SK-N-SH treated with all-trans-retinoic acid at 6 μM for 48 hours (cell line): ENCODE results near the gene LCAT.
"Not testable (repeated sequence)": the region's sequence is repeated elsewhere in the genome, so short reads cannot be mapped to it uniquely, and the experiment has no call there.

Experiments
- ATAC-seq: fragments of 200-7000 bp; cut with Tn5 transposase; 3 replicates; pipeline ENCODE4 v1.9.1; 2020; ENCODE audit warnings: mild to moderate bottlenecking, moderate library complexity
- BACH2 ChIP-seq: fragments of 250-450 bp; sonication (Bioruptor Pico); IDR thresholded peaks from 2 replicates; pipeline ENCODE4 v1.9.0; 2021; ENCODE audit warnings: mild to moderate bottlenecking, borderline replicate concordance
- CSDC2 ChIP-seq: fragments of 250-450 bp; sonication (Bioruptor Pico); IDR thresholded peaks from 2 replicates; pipeline ENCODE4 v1.5.0; 2020; ENCODE audit warnings: mild to moderate bottlenecking, moderate library complexity
- ESRRG ChIP-seq: fragments of 250-450 bp; sonication (Bioruptor Pico); IDR thresholded peaks from 2 replicates; pipeline ENCODE4 v1.6.1; 2021; ENCODE audit warnings: mild to moderate bottlenecking
- GLIS3 ChIP-seq: fragments of 250-450 bp; sonication (Bioruptor Pico); IDR thresholded peaks from 2 replicates; pipeline ENCODE4 v1.5.0; 2020; ENCODE audit warnings: mild to moderate bottlenecking, moderate library complexity
- ISL1 ChIP-seq: fragments of 250-450 bp; sonication (Bioruptor Pico); IDR thresholded peaks from 2 replicates; pipeline ENCODE4 v2.1.2; 2022; ENCODE audit warnings: mild to moderate bottlenecking, moderate library complexity
- OSR1 ChIP-seq: fragments of 250-450 bp; sonication (Bioruptor Pico); IDR thresholded peaks from 2 replicates; pipeline ENCODE4 v1.8.0; 2022; ENCODE audit warnings: moderate library complexity, mild to moderate bottlenecking, inconsistent platforms
- PPARA ChIP-seq: fragments of 250-450 bp; sonication (Bioruptor Pico); IDR thresholded peaks from 2 replicates; pipeline ENCODE4 v1.5.0; 2020; ENCODE audit warnings: mild to moderate bottlenecking, borderline replicate concordance
- RARB ChIP-seq: fragments of 250-450 bp; sonication (Bioruptor Pico); IDR thresholded peaks from 2 replicates; pipeline ENCODE4 v1.8.0; 2021; ENCODE audit warnings: mild to moderate bottlenecking, moderate library complexity
- TCF4 ChIP-seq: fragments of 250-450 bp; sonication (Bioruptor Pico); IDR thresholded peaks from 2 replicates; pipeline ENCODE4 v1.8.0; 2021; ENCODE audit warnings: mild to moderate bottlenecking, moderate library complexity, borderline replicate concordance
- TOX ChIP-seq: fragments of 250-450 bp; sonication (Bioruptor Pico); IDR thresholded peaks from 2 replicates; pipeline ENCODE4 v1.8.0; 2021; ENCODE audit warnings: mild to moderate bottlenecking, moderate library complexity, borderline replicate concordance
- ZC3H10 ChIP-seq: fragments of 250-450 bp; sonication (Bioruptor Pico); IDR thresholded peaks from 2 replicates; pipeline ENCODE4 v1.5.1; 2021; ENCODE audit warnings: mild to moderate bottlenecking, moderate library complexity
- ZFP3 ChIP-seq: fragments of 250-450 bp; sonication (Bioruptor Pico); IDR thresholded peaks from 2 replicates; pipeline ENCODE4 v1.5.0; 2020; ENCODE audit warnings: mild to moderate bottlenecking, moderate library complexity
- ZFP30 ChIP-seq: fragments of 450-650 bp; formaldehyde crosslinking; IDR thresholded peaks from 2 replicates; pipeline ENCODE4 v1.5.0; 2022; ENCODE audit warnings: mild to moderate bottlenecking, moderate library complexity
- ZNF70 ChIP-seq: fragments of 450-650 bp; formaldehyde crosslinking; IDR thresholded peaks from 2 replicates; pipeline ENCODE4 v1.5.0; 2020; ENCODE audit warnings: mild to moderate bottlenecking, moderate library complexity
- ZNF8 ChIP-seq: fragments of 450-650 bp; formaldehyde crosslinking; IDR thresholded peaks from 2 replicates; pipeline ENCODE4 v1.5.0; 2020; ENCODE audit warnings: mild to moderate bottlenecking, moderate library complexity
- TF ChIP-seq, protein P1 (sequence below): fragments of 250-450 bp; sonication (Bioruptor Pico); IDR thresholded peaks from 2 replicates; pipeline ENCODE4 v1.5.1; 2021; ENCODE audit warnings: mild to moderate bottlenecking, moderate library complexity
- TF ChIP-seq, protein P2 (sequence below): fragments of 250-450 bp; sonication (Bioruptor Pico); IDR thresholded peaks from 2 replicates; pipeline ENCODE4 v1.5.0; 2020; ENCODE audit warnings: mild to moderate bottlenecking, moderate library complexity
- TF ChIP-seq, protein P3 (sequence below): fragments of 250-450 bp; sonication (Bioruptor Pico); IDR thresholded peaks from 2 replicates; pipeline ENCODE4 v1.8.0; 2021; ENCODE audit warnings: low read depth, mild to moderate bottlenecking, moderate library complexity, borderline replicate concordance
- TF ChIP-seq, protein P4 (sequence below): fragments of 250-450 bp; sonication (Bioruptor Pico); IDR thresholded peaks from 2 replicates; pipeline ENCODE4 v1.5.1; 2020; ENCODE audit warnings: low read depth, mild to moderate bottlenecking, moderate library complexity
- TF ChIP-seq, protein P5 (sequence below): fragments of 250-450 bp; sonication (Bioruptor Pico); IDR thresholded peaks from 2 replicates; pipeline ENCODE4 v1.8.0; 2020; ENCODE audit warnings: mild to moderate bottlenecking, moderate library complexity, borderline replicate concordance

The LCAT gene

DNA sequence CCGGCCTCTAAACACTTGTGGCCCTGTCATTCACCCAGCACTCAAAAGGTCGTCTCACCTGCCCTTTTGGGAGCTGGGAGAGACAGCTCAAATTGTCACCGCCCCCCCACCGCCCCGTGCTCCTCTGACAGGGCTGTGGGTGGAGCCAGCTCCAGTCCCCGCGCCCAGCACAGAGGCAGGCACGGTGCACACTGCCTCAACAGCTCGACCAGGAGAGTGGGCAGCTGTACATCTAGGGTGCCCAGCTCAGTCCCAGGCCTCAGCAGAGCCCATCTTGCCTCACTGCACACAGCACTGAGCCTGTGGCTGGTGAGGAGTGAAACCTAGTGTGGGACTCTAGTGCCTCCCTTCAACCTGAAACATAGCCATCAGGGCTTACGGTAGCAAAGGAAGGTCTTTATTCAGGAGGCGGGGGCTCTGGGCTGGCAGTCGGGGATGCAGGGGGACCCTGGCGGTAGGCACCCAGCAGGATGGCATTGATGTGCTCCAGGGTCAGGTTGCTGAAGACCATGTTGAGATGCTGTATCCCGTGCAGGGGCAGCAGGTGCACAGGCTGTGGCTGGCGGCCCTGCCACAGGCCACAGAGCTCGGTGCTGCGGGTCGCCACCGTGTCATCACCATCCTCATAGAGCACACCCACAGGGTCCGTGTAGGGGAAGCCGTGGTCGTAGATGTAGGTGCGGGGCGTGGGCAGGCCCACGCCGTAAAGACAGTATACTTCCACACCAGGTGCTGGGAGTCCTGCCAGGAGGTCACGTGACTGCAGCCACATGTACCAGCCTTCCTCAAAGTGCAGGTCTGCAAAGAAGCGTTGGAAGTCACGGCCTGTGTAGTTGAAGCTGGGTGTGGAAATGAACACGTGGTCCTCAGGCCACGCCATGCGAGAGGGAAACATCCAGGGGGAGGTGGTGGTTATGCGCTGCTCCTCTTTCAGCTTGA, 4.1 kb downstream of the LCAT start:
- TF ChIP-seq TOX, result no peak
- no peak for TF ChIP-seq ZFP30 (CRISPR knock-in tag)
- TF ChIP-seq CSDC2 (CRISPR knock-in tag), result no peak
- no peak for TF ChIP-seq PPARA (CRISPR knock-in tag)
- no peak for TF ChIP-seq ZNF8 (CRISPR knock-in tag)
- TF ChIP-seq, all 23 proteins: peak for 0
- ATAC-seq, result no peak

DNA sequence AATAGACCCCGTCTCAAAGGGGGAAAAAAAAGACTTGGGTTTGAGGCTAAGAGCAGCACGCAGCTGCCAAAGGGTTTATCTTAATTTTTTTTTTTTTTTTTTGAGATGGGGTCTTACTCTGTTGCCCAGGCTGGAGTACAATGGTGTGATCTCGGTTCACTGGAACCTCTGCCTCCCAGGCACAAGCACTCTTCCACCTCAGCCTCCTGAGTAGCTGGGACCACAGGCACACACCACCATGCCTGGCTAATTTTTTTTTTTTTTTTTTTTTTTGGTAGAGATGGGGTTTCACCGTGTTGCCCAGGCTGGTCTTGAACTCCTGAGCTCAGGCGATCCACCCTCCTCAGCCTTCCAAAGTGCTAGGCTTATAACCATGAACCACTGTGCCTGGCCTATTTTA, 6.2 kb downstream of the LCAT start:
- not testable (repeated sequence) for ATAC-seq

DNA sequence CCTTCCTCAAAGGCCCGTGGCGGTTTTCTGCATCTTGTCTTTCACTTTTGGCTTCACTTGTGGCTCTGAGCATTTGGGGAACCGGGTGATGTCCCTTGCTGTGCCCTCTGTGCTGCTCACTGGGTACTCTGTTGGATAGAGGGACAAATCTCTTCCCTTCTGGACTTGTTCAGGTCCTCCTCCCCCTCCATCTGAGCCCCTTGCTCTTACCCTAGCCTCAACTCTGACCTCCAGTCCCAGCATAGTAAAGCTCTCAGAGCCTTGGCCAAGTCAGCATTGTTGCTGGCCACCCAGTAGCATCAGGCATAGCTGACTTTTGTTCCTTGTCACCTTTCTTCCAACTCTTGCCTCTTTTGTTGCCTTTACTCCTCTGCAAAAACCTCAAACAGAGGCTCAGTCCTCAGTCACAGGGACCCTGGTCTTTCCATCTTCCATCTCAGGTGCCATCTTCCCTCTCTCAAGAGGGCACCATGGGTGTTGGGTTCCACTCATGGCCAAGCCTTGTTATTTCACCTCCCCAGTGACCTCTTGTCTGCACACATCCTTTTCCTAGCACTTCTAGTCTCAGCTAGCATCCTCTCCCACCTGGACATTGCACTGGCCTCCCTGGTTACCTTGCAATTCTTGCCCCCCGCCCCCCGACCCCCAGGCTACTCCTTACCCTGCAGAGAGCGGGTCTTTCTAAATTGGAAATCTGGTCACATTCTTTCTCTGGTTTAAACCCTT, 6.9 kb downstream of the LCAT start:
- TF ChIP-seq TOX (no peak), ISL1 (CRISPR knock-in tag) (no peak), ZFP3 (CRISPR knock-in tag) (no peak), ZNF8 (CRISPR knock-in tag) (no peak), ZC3H10 (CRISPR knock-in tag) (no peak), BACH2 (no peak), GLIS3 (CRISPR knock-in tag) (no peak), ZNF70 (no peak), PPARA (CRISPR knock-in tag) (no peak), ZFP30 (CRISPR knock-in tag) (no peak), TCF4 (CRISPR knock-in tag) (no peak), OSR1 (no peak), RARB (no peak), ESRRG (CRISPR knock-in tag) (no peak), CSDC2 (CRISPR knock-in tag) (no peak)
- TF ChIP-seq, protein P1, sequence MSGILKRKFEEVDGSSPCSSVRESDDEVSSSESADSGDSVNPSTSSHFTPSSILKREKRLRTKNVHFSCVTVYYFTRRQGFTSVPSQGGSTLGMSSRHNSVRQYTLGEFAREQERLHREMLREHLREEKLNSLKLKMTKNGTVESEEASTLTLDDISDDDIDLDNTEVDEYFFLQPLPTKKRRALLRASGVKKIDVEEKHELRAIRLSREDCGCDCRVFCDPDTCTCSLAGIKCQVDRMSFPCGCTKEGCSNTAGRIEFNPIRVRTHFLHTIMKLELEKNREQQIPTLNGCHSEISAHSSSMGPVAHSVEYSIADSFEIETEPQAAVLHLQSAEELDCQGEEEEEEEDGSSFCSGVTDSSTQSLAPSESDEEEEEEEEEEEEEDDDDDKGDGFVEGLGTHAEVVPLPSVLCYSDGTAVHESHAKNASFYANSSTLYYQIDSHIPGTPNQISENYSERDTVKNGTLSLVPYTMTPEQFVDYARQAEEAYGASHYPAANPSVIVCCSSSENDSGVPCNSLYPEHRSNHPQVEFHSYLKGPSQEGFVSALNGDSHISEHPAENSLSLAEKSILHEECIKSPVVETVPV, result no peak
- TF ChIP-seq, protein P2, sequence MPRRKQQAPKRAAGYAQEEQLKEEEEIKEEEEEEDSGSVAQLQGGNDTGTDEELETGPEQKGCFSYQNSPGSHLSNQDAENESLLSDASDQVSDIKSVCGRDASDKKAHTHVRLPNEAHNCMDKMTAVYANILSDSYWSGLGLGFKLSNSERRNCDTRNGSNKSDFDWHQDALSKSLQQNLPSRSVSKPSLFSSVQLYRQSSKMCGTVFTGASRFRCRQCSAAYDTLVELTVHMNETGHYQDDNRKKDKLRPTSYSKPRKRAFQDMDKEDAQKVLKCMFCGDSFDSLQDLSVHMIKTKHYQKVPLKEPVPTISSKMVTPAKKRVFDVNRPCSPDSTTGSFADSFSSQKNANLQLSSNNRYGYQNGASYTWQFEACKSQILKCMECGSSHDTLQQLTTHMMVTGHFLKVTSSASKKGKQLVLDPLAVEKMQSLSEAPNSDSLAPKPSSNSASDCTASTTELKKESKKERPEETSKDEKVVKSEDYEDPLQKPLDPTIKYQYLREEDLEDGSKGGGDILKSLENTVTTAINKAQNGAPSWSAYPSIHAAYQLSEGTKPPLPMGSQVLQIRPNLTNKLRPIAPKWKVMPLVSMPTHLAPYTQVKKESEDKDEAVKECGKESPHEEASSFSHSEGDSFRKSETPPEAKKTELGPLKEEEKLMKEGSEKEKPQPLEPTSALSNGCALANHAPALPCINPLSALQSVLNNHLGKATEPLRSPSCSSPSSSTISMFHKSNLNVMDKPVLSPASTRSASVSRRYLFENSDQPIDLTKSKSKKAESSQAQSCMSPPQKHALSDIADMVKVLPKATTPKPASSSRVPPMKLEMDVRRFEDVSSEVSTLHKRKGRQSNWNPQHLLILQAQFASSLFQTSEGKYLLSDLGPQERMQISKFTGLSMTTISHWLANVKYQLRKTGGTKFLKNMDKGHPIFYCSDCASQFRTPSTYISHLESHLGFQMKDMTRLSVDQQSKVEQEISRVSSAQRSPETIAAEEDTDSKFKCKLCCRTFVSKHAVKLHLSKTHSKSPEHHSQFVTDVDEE, result no peak
- TF ChIP-seq, protein P3, sequence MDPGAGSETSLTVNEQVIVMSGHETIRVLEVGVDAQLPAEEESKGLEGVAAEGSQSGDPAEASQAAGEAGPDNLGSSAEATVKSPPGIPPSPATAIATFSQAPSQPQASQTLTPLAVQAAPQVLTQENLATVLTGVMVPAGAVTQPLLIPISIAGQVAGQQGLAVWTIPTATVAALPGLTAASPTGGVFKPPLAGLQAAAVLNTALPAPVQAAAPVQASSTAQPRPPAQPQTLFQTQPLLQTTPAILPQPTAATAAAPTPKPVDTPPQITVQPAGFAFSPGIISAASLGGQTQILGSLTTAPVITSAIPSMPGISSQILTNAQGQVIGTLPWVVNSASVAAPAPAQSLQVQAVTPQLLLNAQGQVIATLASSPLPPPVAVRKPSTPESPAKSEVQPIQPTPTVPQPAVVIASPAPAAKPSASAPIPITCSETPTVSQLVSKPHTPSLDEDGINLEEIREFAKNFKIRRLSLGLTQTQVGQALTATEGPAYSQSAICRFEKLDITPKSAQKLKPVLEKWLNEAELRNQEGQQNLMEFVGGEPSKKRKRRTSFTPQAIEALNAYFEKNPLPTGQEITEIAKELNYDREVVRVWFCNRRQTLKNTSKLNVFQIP, result no peak
- TF ChIP-seq, protein P4, sequence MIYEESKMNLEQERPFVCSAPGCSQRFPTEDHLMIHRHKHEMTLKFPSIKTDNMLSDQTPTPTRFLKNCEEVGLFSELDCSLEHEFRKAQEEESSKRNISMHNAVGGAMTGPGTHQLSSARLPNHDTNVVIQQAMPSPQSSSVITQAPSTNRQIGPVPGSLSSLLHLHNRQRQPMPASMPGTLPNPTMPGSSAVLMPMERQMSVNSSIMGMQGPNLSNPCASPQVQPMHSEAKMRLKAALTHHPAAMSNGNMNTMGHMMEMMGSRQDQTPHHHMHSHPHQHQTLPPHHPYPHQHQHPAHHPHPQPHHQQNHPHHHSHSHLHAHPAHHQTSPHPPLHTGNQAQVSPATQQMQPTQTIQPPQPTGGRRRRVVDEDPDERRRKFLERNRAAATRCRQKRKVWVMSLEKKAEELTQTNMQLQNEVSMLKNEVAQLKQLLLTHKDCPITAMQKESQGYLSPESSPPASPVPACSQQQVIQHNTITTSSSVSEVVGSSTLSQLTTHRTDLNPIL (CRISPR knock-in tag), result no peak
- TF ChIP-seq, protein P5, sequence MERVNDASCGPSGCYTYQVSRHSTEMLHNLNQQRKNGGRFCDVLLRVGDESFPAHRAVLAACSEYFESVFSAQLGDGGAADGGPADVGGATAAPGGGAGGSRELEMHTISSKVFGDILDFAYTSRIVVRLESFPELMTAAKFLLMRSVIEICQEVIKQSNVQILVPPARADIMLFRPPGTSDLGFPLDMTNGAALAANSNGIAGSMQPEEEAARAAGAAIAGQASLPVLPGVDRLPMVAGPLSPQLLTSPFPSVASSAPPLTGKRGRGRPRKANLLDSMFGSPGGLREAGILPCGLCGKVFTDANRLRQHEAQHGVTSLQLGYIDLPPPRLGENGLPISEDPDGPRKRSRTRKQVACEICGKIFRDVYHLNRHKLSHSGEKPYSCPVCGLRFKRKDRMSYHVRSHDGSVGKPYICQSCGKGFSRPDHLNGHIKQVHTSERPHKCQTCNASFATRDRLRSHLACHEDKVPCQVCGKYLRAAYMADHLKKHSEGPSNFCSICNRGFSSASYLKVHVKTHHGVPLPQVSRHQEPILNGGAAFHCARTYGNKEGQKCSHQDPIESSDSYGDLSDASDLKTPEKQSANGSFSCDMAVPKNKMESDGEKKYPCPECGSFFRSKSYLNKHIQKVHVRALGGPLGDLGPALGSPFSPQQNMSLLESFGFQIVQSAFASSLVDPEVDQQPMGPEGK (CRISPR knock-in tag), result no peak
- ATAC-seq, result no peak
